Right ventricle myocardium superior (tissue), 1 donor: ENCODE results near the gene ACTC1. TPM values are rescaled to one million over a fixed set of nuclear protein-coding genes. Genes with fewer than 3 reads are reported as not detected.

ENCODE experiments used
- ATAC-seq: fragments of 200-7000 bp; cut with Tn5 transposase; one replicate; pipeline ENCODE4 v1.9.1; 2020; ENCODE audit warnings: mild to moderate bottlenecking; ENCODE audit not compliant: poor library complexity
- DNase-seq: peaks from one replicate; pipeline ENCODE4 v3.0.0-alpha.2; 2020
- intact Hi-C: fragments of 100-400 bp; cut with DNase I; formaldehyde crosslinking; loops from one replicate; pipeline ENCODE4 v1.11.2; 2022
- total RNA-seq: library from RNA; stranded (reverse); fragmentation: NEBNext Ultra II Directional; extraction: Animal tissue kit (Norgen Biotek cat#: 25700); gene quantifications from one replicate; pipeline ENCODE4 v1.2.1, GENCODE V29; 2021
- donor health status: DM: no; HTN: yes; CAD: no; lungs with severe emphysema.

The ACTC1 gene
- total RNA-seq, 1 donor from 2014 or later: 12,822 TPM

GRCh38 chr15:34804113-34804512, 8.8 kb upstream of the ACTC1 start:
- DNase-seq (no peak), ATAC-seq (no peak)
- intact Hi-C loops: no loop called here

DNA sequence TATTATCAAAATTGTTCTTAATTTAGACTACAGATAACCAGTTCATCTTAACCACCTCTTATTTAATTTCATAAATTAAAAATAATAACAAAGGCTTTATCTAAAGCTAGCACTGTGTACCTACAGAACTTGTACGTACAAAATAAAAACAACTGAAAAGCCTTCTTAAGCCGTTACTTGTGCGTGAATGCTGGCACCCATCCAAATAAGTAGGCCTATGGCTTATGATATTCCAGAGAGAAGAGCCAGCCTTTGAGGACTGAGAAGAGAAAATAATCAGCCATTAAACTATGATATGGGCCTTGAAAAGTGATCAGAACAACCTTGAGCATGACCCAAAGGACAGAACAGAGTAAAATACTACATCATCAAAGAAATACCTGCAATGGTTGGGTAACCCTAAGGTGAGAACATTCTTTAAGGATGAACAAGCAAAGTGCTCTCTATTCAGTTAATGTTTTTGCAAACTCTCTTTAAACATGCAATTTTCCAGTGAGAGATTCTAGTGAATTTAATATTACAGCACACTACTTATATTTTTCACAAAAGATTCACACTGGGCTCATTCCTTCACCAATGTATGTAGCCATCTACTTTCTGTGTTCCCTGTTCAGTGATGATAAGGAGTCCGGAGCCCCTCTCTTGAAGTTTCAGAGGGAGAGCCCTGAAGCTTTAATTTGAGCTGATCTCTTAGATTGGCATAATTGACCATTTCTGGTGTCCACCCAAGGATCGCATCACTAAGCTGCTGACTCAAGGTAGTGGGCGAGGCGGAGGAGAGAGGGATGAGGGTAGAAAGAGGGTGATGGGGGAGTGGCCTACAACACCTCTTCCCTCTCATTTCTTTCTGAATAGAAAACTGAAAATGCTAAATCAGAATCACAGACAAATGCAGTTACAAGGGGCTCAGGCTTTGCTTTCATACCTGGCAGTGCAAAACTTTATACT, 7.7 kb upstream of the ACTC1 start:
- no peak for ATAC-seq
- intact Hi-C loops: no loop called here

GRCh38 chr15:34802371-34802770, 7.0 kb upstream of the ACTC1 start:
- ATAC-seq (no peak), DNase-seq (no peak)
- intact Hi-C loops: no loop called here

More for the DNA sequence above, 7.7 kb upstream of the ACTC1 start:
- DNase-seq: no peak

GRCh38 chr15:34799149-34800101, 4.1 kb upstream of the ACTC1 start:
- peak; percentile 53 for ATAC-seq
- peak; percentile 90 for DNase-seq
- intact Hi-C loops: loop anchor here (5.0 kb wide), 1 partner anchor 87 kb away; no protein-coding TSS in a partner anchor

GRCh38 chr15:34796847-34797435, 1.6 kb upstream of the ACTC1 start:
- peak; percentile 44 for DNase-seq
- intact Hi-C loops: loop anchor here (5.0 kb wide), 1 partner anchor 85 kb away; no protein-coding TSS in a partner anchor
- ATAC-seq: peak; percentile 28

DNA sequence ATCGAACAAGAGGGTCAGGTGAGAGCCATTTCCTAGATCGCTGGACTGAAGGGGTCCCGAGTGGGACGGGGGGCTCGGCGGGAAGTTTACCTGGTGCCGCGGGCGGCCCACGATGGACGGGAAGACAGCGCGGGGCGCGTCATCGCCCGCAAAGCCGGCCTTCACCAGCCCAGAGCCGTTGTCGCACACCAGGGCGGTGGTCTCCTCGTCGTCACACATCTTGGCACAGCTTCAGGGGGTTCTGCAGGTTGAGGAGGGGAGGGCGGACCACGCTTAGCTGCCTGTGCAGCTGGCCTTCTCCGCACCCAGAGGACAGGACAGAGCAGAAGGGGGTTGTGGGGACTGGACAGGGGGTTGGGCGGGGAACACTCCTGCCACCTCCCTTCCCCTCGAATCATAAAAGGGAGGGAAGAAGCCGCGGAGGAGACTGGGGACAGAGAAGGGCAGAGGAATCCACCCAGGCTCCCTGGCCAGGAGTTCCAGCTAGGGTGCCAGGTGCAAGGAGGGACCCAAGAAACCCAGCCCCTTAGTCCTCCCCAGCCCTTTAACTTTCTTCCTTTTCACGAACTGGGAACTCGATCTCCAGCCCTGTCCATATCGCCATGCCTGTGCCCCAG, 651 bp downstream of the ACTC1 start:
- no peak for DNase-seq
- intact Hi-C loops: loop anchor here (5.0 kb wide), 1 partner anchor 82 kb away; no protein-coding TSS in a partner anchor

GRCh38 chr15:34793901-34794300, 1.4 kb downstream of the ACTC1 start:
- ATAC-seq (peak; percentile 2), DNase-seq (no peak)
- intact Hi-C loops: no loop called here

More for the DNA sequence above, 651 bp downstream of the ACTC1 start:
- peak; percentile 1 for ATAC-seq

DNA sequence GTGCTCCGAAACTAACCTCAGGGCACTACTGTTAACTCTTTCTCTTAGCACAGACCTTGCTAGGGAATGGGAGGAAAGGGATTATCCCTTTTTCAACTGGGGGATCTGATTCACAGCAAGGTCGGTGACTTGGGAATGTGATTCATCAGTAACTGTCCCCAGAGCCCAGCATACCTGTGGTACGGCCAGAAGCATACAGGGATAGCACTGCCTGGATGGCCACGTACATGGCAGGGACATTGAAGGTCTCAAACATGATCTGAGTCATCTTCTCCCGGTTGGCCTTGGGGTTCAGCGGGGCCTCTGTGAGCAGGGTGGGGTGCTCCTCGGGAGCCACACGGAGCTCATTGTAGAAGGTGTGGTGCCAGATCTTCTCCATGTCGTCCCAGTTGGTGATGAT, 2.3 kb downstream of the ACTC1 start:
- DNase-seq (no peak), ATAC-seq (no peak)
- intact Hi-C loops: no loop called here

DNA sequence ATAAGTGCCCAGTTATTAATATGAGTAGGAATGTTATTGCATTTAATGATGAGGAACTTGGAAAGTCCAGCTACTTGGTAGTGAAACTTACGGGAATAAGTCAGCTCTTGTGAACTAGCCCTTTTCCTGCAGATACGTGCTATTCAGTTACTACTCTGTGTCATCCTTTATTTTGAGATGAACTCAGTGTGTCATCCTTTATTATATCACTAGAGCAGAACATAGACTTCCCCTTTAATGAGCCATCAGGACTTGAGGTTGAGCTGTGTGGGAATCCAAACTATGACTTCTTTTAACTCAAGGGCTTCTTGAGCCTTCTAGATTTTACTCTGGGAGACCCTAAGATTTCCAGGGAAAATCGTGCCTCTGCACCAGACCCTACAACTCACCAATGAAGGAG, 3.6 kb downstream of the ACTC1 start:
- DNase-seq (no peak), ATAC-seq (no peak)
- intact Hi-C loops: no loop called here

DNA sequence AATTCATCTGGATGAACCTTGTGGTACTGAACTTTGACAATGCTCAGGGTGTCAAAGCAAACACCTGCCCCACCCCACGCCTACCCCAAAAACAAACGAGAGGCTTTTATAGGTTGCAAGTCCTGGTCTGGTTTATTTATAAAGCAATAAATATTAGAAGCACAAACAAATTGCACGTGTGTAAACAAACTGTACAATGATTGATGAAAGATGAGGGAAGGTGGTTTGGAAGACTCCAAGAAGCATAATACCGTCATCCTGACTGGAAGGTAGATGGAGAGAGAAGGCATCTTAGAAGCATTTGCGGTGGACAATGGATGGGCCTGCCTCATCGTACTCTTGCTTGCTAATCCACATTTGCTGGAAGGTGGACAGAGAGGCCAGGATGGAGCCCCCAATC, 5.2 kb downstream of the ACTC1 start:
- DNase-seq: no peak
- no peak for ATAC-seq
- intact Hi-C loops: no loop called here

- ATAC-seq (peak; percentile 34), DNase-seq (no peak)
- intact Hi-C loops: no loop called here
Measured at GRCh38 chr15:34789326-34789725, 6.0 kb downstream of the ACTC1 start.

- DNase-seq (no peak), ATAC-seq (no peak)
- intact Hi-C loops: no loop called here
Measured at GRCh38 chr15:34786206-34786605, 9.1 kb downstream of the ACTC1 start.

- intact Hi-C loops: no loop called here
- DNase-seq: no peak
- no peak for ATAC-seq
Measured at GRCh38 chr15:34783991-34784390, 11.4 kb downstream of the ACTC1 start.

GRCh38 chr15:34783431-34783830, 11.9 kb downstream of the ACTC1 start:
- intact Hi-C loops: no loop called here
- no peak for DNase-seq

DNA sequence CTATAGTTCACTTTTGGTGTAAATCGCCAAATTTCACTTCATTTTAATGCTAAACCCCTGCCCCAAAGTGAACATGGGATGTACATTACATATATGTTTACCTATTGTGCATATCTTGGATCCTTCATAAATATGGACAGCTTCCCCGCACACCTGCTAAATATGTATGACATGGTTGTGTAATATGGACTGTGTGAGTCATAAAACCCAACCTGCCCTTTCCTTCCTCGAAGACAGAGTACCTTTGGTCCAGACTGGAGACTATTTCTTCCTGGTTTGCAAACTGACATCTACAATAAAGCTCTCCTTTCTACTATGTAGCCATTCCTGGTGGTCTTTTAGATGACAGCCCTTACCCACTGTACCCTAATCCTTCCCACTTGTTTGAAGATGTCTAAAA, 12.4 kb downstream of the ACTC1 start:
- DNase-seq: no peak
- ATAC-seq: no peak
- intact Hi-C loops: no loop called here

More at GRCh38 chr15:34783431-34783830, 11.9 kb downstream of the ACTC1 start:
- ATAC-seq: no peak

DNA sequence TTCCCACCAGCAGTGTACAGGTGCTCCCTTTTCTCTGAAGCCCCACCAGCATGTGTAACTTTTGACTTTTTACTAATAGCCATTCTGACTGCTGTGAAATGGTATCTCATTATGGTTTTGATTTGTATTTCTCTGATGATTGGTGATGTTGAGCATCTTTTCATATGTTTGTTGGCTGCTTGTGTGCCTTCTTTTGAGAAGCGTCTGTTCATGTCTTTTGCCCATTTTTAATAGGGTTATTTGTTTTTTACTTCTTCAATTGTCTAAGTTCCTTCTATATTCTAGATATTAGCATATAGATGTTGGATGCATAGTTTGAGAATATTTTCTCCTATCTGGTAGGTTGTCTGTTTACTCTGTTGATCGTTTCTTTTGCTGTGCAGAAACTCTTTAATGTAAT, 14.6 kb downstream of the ACTC1 start:
- DNase-seq (no peak), ATAC-seq (no peak)
- intact Hi-C loops: no loop called here

GRCh38 chr15:34776606-34777105, 18.7 kb downstream of the ACTC1 start:
- no peak for ATAC-seq
- intact Hi-C loops: no loop called here
- no peak for DNase-seq

- ATAC-seq (no peak), DNase-seq (no peak)
- intact Hi-C loops: no loop called here
Measured at GRCh38 chr15:34773917-34774316, 21.4 kb downstream of the ACTC1 start.
